Activated naive CD4-positive, alpha-beta T cell (primary cell): ENCODE measurements around the gene TNFRSF8.

ENCODE experiments used
- DNase-seq, 4 experiments: peaks; one replicate each; lab custom pipeline; 2025; lab: John Stamatoyannopoulos, UW

The TNFRSF8 gene

DNA sequence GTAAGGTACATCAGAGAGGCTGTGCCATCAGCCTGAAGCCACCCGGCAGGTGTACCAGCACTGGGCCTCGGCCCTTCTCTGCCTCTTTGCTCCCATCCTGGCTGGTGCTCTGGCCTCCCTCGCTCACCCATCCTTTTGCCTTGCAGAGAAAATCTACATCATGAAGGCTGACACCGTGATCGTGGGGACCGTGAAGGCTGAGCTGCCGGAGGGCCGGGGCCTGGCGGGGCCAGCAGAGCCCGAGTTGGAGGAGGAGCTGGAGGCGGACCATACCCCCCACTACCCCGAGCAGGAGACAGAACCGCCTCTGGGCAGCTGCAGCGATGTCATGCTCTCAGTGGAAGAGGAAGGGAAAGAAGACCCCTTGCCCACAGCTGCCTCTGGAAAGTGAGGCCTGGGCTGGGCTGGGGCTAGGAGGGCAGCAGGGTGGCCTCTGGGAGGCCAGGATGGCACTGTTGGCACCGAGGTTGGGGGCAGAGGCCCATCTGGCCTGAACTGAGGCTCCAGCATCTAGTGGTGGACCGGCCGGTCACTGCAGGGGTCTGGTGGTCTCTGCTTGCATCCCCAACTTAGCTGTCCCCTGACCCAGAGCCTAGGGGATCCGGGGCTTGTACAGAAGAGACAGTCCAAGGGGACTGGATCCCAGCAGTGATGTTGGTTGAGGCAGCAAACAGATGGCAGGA, 79.2 kb downstream of the TNFRSF8 start:
- DNase-seq = no peak

DNA sequence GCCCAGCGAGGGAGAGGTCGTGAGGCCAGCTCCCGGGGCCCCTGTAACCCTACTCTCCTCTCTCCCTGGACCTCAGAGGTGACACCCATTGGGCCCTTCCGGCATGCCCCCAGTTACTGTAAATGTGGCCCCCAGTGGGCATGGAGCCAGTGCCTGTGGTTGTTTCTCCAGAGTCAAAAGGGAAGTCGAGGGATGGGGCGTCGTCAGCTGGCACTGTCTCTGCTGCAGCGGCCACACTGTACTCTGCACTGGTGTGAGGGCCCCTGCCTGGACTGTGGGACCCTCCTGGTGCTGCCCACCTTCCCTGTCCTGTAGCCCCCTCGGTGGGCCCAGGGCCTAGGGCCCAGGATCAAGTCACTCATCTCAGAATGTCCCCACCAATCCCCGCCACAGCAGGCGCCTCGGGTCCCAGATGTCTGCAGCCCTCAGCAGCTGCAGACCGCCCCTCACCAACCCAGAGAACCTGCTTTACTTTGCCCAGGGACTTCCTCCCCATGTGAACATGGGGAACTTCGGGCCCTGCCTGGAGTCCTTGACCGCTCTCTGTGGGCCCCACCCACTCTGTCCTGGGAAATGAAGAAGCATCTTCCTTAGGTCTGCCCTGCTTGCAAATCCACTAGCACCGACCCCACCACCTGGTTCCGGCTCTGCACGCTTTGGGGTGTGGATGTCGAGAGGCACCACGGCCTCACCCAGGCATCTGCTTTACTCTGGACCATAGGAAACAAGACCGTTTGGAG, 80.0 kb downstream of the TNFRSF8 start:
- DNase-seq = no peak

DNA sequence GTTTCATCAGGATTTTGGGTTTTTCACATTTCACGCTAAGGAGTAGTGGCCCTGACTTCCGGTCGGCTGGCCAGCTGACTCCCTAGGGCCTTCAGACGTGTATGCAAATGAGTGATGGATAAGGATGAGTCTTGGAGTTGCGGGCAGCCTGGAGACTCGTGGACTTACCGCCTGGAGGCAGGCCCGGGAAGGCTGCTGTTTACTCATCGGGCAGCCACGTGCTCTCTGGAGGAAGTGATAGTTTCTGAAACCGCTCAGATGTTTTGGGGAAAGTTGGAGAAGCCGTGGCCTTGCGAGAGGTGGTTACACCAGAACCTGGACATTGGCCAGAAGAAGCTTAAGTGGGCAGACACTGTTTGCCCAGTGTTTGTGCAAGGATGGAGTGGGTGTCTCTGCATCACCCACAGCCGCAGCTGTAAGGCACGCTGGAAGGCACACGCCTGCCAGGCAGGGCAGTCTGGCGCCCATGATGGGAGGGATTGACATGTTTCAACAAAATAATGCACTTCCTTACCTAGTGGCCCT, 80.6 kb downstream of the TNFRSF8 start:
- DNase-seq = peak in 1 of 4 experiments; percentile 16

DNA sequence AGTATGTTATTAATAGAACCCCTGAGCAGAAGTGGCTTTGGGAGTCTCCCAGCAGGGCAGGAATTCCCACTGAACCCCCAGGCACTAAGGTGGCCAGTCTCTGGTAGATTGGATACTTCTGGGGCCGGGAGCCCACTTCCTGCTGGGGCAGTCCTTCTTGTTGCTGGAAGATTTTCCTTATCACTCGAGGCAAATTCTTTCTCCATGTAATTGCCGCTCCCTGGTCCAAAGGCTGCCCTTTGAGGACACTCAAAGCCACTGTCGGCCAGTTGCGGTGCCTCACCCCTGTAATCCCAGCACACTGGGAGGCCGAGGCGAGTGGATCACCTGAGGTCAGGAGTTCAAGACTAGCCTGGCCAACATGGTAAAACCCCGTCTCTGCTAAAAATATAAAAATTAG, 81.1 kb downstream of the TNFRSF8 start:
- DNase-seq = no peak

DNA sequence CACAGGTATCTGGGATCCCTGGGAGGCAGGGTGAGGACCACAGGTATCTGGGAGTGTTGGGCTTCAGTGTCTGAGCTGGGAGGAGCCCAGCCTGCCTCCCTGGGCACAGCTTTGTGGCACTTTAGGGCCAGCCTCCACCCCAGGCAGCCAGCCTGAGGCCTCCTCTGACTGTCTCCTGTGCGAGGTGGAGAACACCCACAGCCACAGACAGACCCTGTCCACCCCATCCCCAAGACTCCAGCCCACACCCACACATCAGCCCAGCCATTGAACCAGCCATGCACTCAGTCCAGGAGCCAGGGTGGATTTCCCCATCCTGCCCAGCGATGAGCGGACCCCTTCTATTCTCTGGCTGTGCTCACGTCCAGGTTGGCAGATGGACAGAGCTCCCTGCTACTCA, 81.9 kb downstream of the TNFRSF8 start:
- no peak for DNase-seq

DNA sequence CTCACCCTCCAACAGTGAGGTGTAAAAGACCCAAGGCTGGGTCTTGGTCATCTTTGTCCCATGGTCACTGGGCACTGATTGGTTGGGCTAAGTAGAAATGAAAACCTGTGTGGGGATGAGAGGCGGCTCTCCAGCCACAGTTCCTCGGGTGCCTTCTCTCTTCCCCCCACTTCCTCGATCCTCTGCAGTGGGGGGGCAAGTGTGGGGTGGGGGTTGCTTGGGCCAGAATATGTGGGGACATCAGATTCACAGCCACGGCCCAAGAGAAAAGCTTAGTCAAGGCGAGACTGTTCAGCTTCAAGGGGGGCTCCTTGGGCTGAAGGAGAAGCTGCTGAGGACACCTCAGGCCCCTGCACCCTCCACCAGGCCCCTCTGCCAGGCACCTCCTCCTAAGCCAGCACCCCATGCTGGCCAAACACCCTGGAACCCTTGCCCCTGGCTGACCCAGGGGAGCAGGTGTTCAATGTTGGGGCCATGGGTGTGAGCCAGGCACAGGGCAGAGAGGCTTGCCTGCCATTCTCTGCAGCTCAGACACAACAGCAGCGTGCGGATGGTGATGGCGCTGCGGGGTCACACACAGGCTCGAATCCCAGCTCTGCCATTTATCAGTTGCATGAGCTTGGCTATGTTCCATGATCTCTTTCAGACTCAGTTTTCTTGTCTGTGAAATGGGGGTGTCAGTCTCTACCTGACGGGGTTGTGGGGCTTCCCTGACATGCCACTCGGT, 82.7 kb downstream of the TNFRSF8 start:
- DNase-seq = no peak

DNA sequence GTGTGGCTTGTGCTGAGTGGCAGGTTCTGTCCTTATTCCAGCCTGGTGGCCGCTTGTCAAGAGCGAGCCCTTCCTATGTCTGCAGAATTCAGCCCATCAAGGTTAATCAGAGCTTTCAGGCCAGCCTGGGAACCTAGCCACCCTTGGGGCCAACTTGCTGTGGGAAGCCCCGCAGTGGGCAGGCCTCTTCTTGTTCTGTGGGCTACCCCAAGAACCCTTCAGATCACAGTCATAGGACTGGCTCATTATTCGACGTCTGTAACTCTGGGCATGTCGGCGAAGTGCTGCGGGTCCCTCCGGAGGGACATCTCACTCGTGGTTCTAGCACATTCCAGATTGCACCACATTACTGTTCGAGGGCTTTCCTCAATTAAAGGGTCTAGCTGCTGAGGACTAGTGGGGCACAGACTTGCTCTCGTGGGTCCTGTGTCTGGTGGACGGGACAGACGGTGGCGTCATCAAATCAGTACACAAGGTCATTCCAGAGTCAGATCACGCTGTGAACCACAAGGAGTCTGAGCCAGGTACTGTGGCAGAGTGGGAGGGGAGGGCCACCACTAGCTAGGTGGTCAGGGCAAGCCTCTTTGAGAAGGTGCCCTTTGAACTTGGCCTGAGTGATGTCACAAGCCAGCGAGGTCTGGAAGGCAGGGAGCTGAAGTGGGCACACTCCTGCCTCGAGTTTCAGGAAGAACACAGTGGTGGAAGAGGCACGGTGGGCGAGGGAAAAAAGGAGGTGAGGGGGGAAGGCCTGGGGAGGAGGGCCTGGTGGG, 83.4 kb downstream of the TNFRSF8 start:
- no peak for DNase-seq

DNA sequence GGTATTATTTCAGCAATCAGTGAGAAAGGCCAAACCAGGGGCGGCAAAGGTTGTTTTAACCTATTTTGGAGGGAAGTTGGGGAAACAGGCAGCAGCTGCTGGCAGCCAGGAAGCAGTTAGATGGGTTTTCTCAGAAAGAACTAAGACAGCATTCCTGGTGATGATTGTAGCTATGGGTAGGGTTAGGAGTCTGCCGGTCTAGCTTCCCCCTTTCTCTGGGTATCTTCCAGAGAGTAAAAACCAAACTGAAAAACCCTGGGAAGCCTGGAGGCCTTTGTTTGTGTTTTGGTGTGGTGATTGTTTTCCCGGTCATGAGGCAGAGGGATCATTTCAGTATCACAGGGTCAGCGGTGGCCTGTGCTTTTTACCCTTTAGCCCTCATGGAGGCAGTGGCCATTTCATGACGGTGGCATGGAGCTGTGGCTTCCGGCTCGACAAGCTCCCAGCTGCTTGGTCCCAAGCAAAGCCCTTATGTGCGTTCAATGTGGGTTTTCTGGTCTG, 84.1 kb downstream of the TNFRSF8 start:
- DNase-seq = no peak

DNA sequence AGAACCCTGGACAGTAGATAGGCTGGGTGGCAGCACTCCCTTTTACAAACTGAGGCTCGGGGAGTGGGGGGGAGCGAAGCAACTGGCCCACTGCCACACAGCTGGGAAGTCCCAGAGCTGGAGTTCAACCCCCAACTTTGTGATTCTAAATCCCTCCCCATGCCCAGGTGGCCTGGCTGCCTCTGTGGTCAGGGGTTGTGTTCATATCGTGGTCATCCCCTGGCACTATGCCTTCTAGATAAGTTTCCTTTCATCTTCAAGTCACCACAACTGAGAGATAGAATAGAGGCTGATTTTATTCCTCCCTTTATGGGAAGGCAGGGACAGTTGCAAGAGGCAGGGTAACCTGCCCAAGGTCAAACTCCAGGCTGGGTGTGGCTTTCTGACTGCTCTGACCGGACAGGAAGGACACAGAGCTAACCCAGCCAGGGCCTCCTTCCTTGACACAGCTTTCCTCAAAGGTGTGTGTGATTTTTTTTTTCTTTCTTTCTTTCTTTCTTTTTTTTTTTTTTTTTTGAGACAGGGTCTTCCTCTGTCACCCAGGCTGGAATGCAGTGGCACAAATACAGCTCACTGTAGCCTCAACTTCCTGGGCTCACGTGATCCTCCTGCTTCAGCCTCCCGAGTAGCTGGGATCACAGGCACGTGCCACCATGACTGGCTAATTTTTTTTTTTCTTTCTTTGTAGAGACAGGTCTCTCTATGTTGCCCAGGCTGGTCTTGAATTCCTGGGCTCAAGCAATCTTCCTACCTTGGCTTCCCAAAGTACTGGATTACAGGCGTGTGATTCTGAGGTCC, 85.3 kb downstream of the TNFRSF8 start:
- no peak for DNase-seq

DNA sequence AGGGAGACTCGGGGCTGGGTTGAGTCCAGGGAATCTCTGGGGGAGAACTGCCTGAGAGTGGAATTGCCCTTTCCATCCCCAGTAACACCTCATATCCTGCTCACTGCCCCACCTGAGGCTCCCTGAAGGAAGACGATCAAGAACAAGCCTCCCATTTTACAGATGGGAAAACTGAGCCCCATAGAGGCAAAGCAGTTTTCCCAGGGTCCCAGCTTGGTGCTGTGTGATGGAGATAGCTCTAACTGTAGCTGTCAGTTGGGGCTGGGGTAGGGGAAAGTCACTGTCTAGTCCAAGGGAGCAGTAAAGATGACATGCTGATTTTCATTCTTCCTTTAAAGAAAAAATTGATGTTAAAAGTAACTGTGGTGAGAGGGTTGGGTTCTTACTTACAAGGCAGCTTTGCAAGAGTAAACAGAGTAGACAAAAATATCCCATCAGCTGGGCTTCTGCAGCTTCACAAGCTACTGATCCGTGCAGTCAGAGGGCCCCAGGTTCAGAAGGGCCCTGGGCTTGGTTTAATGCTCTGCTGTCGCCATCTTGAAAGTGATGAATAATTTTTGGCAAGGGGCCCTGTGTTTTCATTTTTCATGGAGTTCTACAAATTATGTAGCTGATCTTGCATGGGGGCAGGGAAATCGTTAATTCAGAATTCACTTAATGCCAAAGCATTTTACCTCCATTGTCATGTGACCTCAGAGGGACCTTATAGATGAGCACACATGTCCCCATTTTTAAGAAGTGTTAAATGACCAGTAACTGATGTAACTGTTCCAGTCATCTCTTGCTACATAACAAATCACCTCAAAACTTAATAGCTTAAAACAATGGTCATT, 86.1 kb downstream of the TNFRSF8 start:
- DNase-seq = no peak

DNA sequence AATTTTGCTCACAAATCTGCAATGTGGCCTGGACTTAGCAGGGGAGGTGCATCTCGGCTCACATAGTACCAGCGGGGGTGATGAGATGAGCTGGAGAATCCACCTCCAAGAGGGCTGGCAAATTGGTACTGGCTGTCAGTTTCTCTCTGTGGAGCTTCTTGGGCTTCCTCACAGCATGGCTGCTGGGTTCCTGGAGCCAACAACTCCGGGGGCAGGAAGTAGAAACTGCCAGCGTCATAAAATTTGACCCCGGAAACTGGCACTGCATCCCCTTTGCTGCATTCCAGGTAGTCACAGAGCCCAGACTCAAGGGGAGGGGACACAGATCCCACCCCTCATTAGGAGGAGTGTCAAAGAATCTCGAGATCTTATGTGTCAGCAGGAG, 86.7 kb downstream of the TNFRSF8 start:
- no peak for DNase-seq

DNA sequence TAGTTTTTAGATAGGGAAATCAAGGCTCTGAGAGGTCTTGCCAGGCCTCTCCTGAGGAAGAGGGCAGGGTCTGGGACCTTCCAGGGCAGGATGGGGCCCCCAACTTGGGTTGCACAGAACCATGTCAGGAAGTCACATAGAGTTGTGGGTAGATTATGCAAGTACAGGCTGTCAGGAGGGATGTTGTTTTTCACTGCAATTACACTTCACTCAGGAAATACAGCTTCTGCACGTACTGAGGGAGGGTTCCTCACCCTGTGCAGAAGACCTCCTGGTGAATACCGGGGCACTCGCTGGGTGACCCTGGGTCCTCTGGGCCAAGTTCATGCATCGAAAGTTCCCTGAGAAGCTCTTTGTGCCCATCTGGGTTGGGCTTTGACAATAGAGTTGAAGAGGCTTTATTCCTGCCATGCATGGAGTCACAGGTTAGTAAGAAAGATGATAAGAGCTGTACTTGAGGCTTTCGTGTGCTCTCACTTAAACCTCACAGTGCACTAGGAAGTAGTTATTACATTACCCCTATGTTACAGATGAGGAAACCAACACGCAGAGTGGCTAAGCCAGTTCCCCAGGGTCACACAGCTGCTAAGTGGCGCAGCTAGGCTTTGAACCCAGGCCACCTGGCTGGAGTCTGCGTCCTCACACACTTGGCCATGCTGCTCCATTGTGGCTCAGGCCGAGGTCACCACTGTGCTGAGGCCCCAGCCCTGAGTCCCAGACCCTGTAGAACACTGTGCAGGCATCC, 87.5 kb downstream of the TNFRSF8 start:
- DNase-seq = peak in 1 of 4 experiments; percentile 13

DNA sequence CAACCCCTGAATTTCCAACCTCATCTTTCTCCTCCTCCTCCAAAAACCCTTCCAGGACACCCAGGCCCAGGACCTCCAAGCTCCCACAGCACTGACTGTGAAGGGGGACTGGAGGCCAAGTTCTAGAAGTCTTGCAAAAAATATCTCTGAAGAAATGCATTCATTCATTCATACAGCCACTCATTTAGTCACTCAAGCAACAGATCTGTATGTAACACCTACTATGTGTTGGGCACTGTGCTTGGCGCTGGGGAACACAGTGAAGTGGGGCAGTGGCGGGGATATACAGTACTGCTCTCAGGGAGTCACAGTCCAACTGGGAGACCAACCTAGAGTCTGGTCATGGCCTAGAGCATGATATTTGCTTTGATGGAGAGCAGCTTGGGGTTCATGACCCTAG, 88.4 kb downstream of the TNFRSF8 start:
- no peak for DNase-seq

DNA sequence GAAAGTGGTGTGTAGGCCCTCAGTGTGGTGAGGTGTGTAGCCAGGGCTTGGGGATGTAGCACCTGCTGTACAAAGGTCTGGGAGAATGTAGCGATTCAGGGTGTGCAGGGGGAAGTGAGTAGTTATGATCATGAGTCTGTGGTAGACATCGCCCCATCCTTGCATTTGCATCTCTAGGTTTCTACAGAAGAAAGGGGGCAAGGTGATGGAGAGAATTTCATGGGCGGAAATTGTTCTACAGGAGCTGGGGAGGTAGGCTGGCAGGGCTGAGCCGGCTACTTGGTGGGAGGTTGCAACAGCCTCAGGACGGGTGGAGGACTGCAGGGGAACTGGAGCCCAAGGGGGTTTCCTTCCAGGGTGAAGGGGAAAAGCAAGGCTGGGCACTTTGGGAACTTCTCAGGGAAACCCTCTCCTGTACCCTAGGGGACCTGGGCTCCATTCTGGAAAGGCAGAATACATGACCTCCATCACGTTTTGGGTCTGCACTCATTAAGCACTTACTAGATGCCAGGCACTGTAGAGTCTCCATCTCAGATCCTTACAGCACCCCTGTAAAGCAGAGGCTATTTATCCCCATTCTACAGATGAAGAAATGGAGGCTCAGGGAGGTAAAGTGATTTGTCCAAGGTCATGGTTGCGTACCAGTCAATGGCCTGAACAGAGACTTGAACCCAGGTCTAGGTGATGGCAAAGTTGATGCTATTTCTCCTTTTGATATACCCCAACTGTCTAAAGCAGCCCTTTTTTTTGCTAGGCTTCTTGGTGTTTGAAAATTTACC, 89.2 kb downstream of the TNFRSF8 start:
- DNase-seq = no peak

DNA sequence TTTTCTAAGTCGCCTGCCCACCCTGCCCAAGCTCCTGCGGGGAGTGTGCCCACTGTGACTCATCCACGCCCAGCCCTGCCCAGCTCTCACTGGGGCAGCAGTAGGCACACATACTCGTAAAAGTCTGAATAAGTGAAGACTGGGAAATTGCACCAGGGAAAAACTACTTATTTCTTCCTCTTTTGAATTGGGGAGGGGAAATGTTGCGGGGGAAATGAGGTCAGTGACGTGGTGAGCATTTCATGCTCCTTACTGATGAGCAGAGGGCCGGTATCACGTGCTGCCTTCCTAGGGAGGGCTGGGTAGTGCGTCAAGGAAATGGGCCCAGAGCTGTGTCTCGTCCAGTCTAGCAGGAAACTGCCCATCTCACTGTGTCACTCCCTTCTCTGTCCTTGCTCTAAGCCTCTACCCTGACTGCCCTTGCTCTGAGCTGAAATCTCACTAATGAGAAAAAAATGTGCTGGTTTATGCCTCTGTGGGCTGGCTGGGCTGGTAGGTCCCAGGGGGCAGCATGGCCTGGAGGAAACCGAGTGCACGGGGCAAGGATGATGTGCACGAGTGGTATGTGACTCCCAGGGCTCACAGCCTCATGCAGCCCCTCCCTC, 90.2 kb downstream of the TNFRSF8 start:
- DNase-seq = no peak

DNA sequence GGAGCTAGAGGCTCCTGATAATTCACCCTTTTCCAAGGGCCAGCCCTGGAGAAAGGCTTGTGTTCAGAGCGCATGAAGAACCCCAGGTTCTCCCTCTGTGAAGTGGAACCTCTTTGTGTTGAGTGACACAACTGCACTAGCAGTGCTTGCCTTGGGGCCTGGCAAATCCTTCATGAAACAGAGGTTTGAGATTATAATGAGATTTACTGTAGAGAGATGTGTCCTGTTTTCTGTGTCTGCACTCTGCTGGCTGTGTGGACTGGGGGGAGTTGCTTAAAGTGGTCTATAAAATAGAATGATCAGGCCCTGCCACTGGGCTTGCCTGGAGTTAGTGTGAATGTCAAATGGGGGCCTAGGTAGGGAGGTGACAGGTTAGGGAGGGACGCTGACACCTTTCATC, 92.2 kb downstream of the TNFRSF8 start:
- DNase-seq = no peak

DNA sequence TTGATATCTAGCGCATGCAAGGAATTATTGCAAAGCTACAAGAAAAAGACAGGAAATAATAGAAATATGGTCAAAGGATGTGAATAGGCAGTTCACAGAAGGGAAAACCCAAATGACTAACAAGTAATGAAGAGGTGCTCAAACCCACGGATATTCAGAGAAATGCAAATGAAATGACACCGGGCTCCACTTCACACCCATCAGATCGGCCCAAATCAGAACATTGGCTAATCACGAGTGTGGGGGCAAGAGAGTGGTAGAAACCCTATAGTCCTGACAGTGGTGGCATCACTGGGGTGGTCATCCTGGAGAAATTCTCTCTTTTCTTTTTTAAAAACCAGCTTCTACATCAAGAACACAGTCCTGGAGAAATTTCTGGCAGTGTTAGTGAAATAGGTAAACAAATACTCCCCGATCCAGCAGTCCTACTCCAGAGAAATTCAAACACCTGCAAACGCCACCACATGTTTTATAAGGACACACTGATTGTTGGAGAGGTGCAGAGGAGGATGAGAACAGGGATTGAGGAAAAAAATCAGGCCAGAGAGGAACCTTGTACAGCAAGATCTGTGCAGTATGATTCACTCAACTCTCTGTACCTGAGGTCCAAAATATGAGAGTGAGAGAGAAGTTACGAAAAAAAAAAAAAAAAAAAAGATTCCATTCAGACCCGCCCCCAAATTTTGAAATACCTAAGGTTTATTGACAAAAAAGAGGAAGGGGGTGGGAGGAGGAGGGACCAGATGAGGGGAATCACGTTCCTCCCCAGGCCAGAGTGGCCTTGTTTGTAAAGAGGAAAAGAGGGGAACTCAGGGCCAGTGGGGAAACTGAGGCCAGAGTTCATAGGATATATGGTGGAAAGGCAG, 94.5 kb downstream of the TNFRSF8 start:
- no peak for DNase-seq
